GM08714 (cell line): ENCODE measurements around the gene ADGB.
"Not testable (repeated sequence)": the region's sequence is repeated elsewhere in the genome, so short reads cannot be mapped to it uniquely, and the experiment has no call there.

Experiments used
- H3K4me3 ChIP-seq: fragments of 200-500 bp; sonication (Bioruptor generic); 2 replicates; pipeline ENCODE4 v1.5.1; 2014; ENCODE audit warnings: mild to moderate bottlenecking, low read length, inconsistent platforms
- ZNF274 ChIP-seq: IDR thresholded peaks from 2 replicates; pipeline ENCODE4 v1.6.1; 2012; ENCODE audit warnings: mild to moderate bottlenecking, low read depth, low read length

The ADGB gene

GRCh38 chr6:146813554-146813953 is 214.8 kb downstream of the ADGB start:
- no peak overlapping the region for H3K4me3 ChIP-seq

GRCh38 chr6:146814148-146814750 is 215.5 kb downstream of the ADGB start:
- no peak for TF ChIP-seq ZNF274
- no peak overlapping the region for H3K4me3 ChIP-seq

More at GRCh38 chr6:146813554-146813953, 214.8 kb downstream of the ADGB start:
- no peak for TF ChIP-seq ZNF274

GRCh38 chr6:146815511-146816462 is 217.0 kb downstream of the ADGB start:
- not testable (repeated sequence) for H3K4me3 ChIP-seq

- TF ChIP-seq ZNF274 = no peak
Measured at GRCh38 chr6:146819596-146820320, 221.0 kb downstream of the ADGB start.

GRCh38 chr6:146827216-146827928 is 228.6 kb downstream of the ADGB start:
- TF ChIP-seq ZNF274 = no peak
- H3K4me3 ChIP-seq = no peak overlapping the region

More at GRCh38 chr6:146819596-146820320, 221.0 kb downstream of the ADGB start:
- H3K4me3 ChIP-seq = no peak overlapping the region

- no peak overlapping the region for H3K4me3 ChIP-seq
- TF ChIP-seq ZNF274 = no peak
Measured at GRCh38 chr6:146829792-146830565, 231.2 kb downstream of the ADGB start.

- no peak for TF ChIP-seq ZNF274
- H3K4me3 ChIP-seq = no peak overlapping the region
Measured at GRCh38 chr6:146833157-146833556, 234.4 kb downstream of the ADGB start.

GRCh38 chr6:146840216-146840615 is 241.4 kb downstream of the ADGB start:
- no peak for TF ChIP-seq ZNF274
- no peak overlapping the region for H3K4me3 ChIP-seq

GRCh38 chr6:146840641-146841040 is 241.9 kb downstream of the ADGB start:
- no peak for TF ChIP-seq ZNF274

GRCh38 chr6:146847426-146847825 is 248.7 kb downstream of the ADGB start:
- H3K4me3 ChIP-seq = no peak overlapping the region

More at GRCh38 chr6:146840641-146841040, 241.9 kb downstream of the ADGB start:
- no peak overlapping the region for H3K4me3 ChIP-seq

GRCh38 chr6:146850238-146850896 is 251.6 kb downstream of the ADGB start:
- no peak overlapping the region for H3K4me3 ChIP-seq
- no peak for TF ChIP-seq ZNF274

More at GRCh38 chr6:146847426-146847825, 248.7 kb downstream of the ADGB start:
- TF ChIP-seq ZNF274 = no peak

- no peak for TF ChIP-seq ZNF274
- no peak overlapping the region for H3K4me3 ChIP-seq
Measured at GRCh38 chr6:146850981-146851380, 252.2 kb downstream of the ADGB start.

- H3K4me3 ChIP-seq = no peak overlapping the region
- no peak for TF ChIP-seq ZNF274
Measured at GRCh38 chr6:146851837-146852236, 253.1 kb downstream of the ADGB start.

- not testable (repeated sequence) for H3K4me3 ChIP-seq
Measured at GRCh38 chr6:146854521-146855255, 255.9 kb downstream of the ADGB start.
